Measurements from ENCODE around the gene KCNN3. TPM values are rescaled to one million over a fixed set of nuclear protein-coding genes. Genes with fewer than 3 reads are reported as not detected.
"Not testable (repeated sequence)": the region's sequence is repeated elsewhere in the genome, so short reads cannot be mapped to it uniquely, and the experiment has no call there.

KCNN3 gene
- total RNA-seq, 1 donor = 0.09 TPM

DNA sequence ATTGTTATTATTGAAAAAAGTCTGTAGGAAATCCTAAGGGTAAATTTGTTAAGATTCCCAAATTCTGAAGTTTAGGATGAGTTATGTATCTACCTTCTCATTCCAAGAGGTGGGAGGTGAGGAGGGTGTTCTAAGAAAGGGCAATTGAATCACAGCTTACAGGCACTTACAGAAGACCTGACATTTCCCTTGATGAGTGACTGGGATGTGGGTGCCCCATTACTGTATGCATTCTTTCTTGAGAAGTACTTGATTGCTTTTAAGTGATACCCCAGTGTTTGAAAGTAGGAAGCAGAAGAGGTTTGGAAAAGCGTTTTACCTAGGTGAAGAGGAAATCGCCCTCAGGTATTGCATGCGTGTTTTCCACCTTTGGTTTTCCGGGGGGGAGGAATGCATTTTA, 175.1 kb downstream of the KCNN3 start:
- DNase-seq (ENCODE audit: low read depth) = no peak
- H3K4me3 ChIP-seq (ENCODE audit: low read depth, low read length) = no peak overlapping the region
- TF ChIP-seq CTCF (IDR thresholded peaks at IDR 0.05; ENCODE audit: insufficient read depth, low read length) = no peak

DNA sequence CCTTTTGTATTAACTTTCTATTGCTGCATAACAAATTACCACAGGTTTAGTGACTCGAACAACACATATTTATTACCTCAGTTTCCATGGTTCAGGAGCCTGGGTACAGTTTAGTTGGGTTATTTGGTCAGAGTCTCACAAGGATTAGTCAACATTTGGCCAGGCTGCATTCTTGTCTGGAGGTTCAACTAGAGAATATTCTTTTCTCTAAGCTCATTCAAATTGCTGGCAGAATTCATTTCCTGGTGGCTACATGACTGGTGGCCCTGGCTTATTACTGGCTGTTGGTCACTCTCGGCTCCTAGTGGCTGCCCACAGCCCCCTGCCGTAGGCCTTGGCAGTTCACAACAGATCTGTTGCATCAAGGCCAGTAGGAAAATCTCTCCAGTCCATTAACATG, 181.0 kb downstream of the KCNN3 start:
- no peak for DNase-seq (ENCODE audit: low read depth)
- no peak for TF ChIP-seq CTCF (IDR thresholded peaks at IDR 0.05; ENCODE audit: insufficient read depth, low read length)
- no peak overlapping the region for H3K4me3 ChIP-seq (ENCODE audit: low read depth, low read length)

DNA sequence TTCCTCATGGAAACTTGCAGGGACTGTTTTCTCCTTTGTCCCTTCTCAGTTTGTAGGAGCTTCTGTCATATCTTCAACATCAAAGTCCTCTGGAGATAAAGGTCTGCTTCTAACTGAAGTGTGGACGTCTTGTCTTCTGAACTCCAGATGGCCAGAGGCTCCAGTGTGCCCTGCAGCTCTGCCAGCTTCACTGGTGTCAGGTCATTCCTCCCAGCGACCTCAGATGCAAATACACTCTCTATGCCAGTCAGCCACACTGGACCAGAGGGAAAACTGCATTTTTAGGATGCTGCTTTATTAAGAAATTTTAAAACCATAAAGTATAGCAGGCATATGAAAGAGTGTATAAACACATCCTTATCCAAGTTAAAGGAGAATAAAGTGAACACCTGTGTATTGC, 183.6 kb downstream of the KCNN3 start:
- TF ChIP-seq CTCF (IDR thresholded peaks at IDR 0.05; ENCODE audit: insufficient read depth, low read length) = no peak
- no peak for DNase-seq (ENCODE audit: low read depth)

DNA sequence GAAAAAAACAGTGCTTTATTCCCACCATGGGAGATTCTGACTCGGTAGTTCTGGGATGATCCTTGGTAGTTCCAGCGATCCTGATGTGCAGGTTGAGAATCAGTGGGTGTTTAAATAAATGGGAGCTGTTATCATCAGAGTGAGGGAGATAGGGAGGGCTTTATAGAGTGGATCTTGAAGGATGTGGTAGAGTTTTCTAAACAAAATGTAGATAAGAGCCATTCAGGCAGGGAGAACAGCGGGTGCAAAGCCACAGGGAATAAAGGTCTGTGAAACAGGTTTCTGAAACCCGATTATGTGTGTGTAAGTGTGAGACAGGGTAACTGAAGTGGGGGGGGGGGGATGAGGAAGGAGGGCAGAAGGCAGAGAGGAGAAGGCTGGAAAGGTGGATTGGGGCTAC, 186.3 kb downstream of the KCNN3 start:
- DNase-seq (ENCODE audit: low read depth) = no peak
- TF ChIP-seq CTCF (IDR thresholded peaks at IDR 0.05; ENCODE audit: insufficient read depth, low read length) = no peak
- H3K4me3 ChIP-seq (ENCODE audit: low read depth, low read length) = no peak overlapping the region

More for the DNA sequence above, 183.6 kb downstream of the KCNN3 start:
- no peak overlapping the region for H3K4me3 ChIP-seq (ENCODE audit: low read depth, low read length)

DNA sequence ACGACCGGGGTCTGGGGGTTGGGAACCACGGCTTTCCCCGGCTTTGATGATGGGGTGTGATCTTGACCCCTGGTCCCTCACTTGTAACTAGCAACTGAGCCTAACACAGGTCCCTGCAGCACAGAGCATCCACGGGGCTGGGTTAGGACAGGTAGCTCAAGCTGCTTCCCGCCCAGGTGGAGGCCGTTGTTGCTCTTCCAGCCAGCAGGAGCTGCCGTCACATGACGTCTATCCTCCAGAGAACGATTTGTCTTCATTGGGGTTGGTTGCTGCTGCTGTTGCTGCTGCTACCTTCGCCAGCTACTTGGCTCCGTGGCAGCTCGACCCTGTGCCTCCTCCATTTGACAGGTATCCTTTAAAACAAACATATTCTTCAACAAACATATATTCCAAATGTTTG, 187.8 kb downstream of the KCNN3 start:
- TF ChIP-seq CTCF (IDR thresholded peaks at IDR 0.05; ENCODE audit: insufficient read depth, low read length) = no peak
- no peak overlapping the region for H3K4me3 ChIP-seq (ENCODE audit: low read depth, low read length)
- DNase-seq (ENCODE audit: low read depth) = no peak

DNA sequence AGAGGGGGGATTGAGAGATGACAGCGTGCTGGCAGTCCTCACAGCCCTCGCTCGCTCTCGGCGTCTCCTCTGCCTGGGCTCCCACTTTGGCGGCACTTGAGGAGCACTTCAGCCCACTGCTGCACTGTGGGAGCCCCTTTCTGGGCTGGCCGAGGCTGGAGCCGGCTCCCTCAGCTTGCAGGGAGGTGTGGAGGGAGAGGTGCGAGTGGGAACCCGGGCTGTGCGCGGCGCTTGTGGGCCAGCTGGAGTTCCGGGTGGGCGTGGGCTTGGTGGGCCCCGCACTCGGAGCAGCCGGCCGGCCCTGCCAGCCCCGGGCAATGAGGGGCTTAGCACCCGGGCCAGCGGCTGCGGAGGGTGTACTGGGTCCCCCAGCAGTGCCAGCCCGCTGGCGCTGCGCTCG, 192.2 kb downstream of the KCNN3 start:
- DNase-seq (ENCODE audit: low read depth) = not testable (repeated sequence)

DNA sequence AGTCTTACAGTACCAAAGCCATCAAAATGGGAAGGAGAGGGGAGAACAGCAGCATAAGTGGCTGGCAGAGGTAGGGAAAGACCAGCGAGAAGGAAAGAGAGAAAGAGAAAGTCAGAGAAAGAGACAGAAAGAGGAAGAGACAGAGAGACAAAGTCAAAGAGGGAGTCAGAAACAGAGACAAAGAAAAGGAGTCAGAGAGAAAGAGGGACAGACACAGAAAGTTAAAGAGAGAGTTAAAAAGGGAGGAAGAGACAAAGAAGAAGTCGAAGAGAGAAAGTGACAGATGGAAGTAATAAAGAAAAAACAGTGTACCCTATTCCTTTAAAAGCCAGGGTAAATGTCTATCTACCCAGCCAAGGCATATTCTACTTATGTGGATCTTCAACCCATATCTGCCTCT, 193.2 kb downstream of the KCNN3 start:
- H3K4me3 ChIP-seq (ENCODE audit: low read depth, low read length); DNase-seq (ENCODE audit: low read depth): not testable (repeated sequence)

More for the DNA sequence above, 192.2 kb downstream of the KCNN3 start:
- H3K4me3 ChIP-seq (ENCODE audit: low read depth, low read length) = not testable (repeated sequence)

- not testable (repeated sequence) for DNase-seq (ENCODE audit: low read depth)
Observed at GRCh38 chr1:154674456-154674855, 195.6 kb downstream of the KCNN3 start.

DNA sequence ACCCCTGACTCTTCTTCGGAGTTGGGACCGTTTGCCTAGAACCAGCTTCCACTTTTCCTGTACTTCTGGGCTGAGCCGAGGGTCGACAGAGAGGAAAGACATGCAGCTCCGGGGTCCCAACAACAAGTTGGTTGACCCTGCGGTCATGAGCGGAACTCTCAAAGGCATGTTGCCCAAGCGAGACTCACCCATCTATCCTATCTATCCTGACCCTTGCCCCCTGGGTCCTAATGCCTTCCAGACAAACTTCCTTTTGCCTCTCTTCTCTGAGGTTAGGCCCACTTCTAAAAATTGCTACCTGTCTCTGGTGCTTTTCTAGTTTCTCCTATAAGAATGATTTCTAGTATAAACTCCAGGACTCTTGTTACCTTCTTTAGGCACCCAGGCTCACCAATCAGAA, 197.8 kb downstream of the KCNN3 start:
- not testable (repeated sequence) for H3K4me3 ChIP-seq (ENCODE audit: low read depth, low read length); DNase-seq (ENCODE audit: low read depth)

More at GRCh38 chr1:154674456-154674855, 195.6 kb downstream of the KCNN3 start:
- H3K4me3 ChIP-seq (ENCODE audit: low read depth, low read length) = not testable (repeated sequence)

GRCh38 chr1:154671412-154671811, 198.7 kb downstream of the KCNN3 start:
- not testable (repeated sequence) for H3K4me3 ChIP-seq (ENCODE audit: low read depth, low read length); DNase-seq (ENCODE audit: low read depth)

DNA sequence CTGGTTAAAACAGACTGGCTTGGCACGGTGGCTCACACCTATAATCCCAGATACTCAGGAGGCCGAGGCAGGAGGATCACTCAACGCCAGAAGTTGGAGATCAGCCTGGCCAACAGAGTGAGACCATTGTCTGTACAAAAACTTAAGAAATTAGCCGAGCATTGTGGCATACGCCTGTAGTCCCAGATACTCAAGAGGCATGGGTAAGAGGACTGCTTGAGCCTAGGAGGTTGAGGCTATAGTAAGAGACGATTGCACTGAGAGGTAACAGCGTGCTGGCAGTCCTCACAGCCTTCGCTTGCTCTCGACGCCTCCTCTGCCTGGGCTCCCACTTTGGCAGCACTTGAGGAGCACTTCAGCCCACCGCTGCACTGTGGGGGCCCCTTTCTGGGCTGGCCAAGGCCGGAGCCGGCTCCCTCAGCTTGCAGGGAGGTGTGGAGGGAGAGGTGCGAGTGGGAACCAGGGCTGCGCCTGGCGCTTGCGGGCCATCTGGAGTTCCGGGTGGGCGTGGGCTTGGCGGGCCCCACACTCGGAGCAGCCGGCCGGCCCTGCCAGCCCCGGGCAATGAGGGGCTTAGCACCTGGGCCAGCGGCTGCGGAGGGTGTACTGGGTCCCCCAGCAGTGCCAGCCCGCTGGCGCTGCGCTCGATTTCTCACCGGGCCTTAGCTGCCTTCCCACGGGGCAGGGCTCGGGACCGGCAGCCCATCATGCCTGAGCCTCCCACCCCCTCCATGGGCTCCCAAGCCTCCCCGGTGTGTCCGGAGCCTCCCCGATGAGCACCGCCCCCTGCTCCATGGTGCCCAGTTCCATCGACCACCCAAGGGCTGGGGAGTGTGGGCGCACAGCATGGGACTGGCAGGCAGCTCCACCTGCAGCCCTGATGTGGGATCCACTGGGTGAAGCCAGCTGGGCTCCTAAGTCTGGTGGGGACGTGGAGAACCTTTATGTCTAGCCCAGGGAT, 199.5 kb downstream of the KCNN3 start:
- not testable (repeated sequence) for DNase-seq (ENCODE audit: low read depth); H3K4me3 ChIP-seq (ENCODE audit: low read depth, low read length)
